Upper lobe of left lung (tissue), 4 donors: ENCODE results near the gene ZNF81.

Experiments
- CTCF ChIP-seq, 6 experiments: fragments of 450-650 bp in 4 of 6; fragments of 200-600 bp in 2 of 6; sonication (generic) in 2 of 6; IDR thresholded peaks; one replicate each; pipeline ENCODE4 v1.5.1; 2016 to 2019; ENCODE audit warnings: antibody characterized with exemption in 6 of 6
- EP300 ChIP-seq, 4 donors: sonication (generic); formaldehyde crosslinking; IDR thresholded peaks; one replicate each; pipeline ENCODE4 v1.5.1; 2017; ENCODE audit warnings: antibody characterized with exemption in 4 of 4, control low read depth in 2 of 4
- POLR2A ChIP-seq, 4 donors: fragments of 450-650 bp; IDR thresholded peaks; one replicate each; pipeline ENCODE4 v1.5.1; 2016 to 2017; ENCODE audit warnings: antibody characterized with exemption in 4 of 4, mild to moderate bottlenecking in 2 of 4
- POLR2AphosphoS5 ChIP-seq, 2 donors: sonication (generic); formaldehyde crosslinking; IDR thresholded peaks; one replicate each; pipeline ENCODE4 v1.5.1; 2017; ENCODE audit warnings: antibody characterized with exemption in 2 of 2

- TF ChIP-seq POLR2A (IDR thresholded peaks at IDR 0.05) (no peak), CTCF (IDR thresholded peaks at IDR 0.05) (no peak), POLR2AphosphoS5 (IDR thresholded peaks at IDR 0.05) (no peak), EP300 (IDR thresholded peaks at IDR 0.05) (no peak)
Observed at GRCh38 chrX:47915886-47916493, 79.3 kb downstream of the ZNF81 start.
